HG02623 (cell line): ENCODE results near the gene MICAL2.

Experiments
- ATAC-seq: cut with Tn5 transposase; IDR thresholded peaks from one replicate; pipeline ENCODE4 v1.9.1; 2021; ENCODE audit warnings: moderate library complexity; ENCODE audit not compliant: unreplicated experiment

MICAL2 gene

DNA sequence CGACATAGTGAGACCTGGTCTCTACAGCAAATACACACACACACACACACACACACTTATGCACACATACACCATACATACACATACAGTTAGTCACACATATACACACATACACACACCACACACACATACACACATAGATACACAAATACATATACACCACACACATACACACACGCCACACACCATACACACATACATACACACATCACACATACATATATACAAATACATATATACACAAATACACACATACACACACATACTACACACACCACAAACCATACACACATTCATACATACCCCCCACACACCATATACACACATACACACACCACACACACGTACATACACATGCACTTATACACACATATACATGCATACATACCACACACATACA is 57.7 kb downstream of the MICAL2 start:
- no peak for ATAC-seq

- ATAC-seq = no peak
These were observed 59.4 kb downstream of the MICAL2 start for GRCh38 chr11:12169822-12170221.

- ATAC-seq = no peak
These were observed 60.1 kb downstream of the MICAL2 start for GRCh38 chr11:12170501-12170900.

DNA sequence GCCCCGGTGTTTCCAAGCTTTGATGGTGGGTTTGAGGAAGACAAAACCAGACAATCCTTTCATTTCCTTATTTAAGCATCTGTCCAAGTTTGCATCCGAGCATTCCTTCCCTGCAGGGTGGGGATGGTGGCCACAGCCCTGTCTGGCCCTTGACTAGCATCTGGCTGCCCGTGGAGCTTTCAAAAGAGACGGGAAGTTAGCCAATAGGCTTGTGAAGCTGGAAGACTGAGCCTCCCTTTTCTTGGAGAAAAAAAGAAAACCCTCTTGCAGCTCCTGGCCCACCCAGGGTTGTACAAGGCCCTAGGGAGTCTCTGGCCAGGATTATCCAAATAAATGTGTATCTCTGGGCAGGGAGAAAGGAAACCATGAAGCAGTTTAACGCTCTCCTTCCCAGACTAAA is 60.6 kb downstream of the MICAL2 start:
- no peak for ATAC-seq

DNA sequence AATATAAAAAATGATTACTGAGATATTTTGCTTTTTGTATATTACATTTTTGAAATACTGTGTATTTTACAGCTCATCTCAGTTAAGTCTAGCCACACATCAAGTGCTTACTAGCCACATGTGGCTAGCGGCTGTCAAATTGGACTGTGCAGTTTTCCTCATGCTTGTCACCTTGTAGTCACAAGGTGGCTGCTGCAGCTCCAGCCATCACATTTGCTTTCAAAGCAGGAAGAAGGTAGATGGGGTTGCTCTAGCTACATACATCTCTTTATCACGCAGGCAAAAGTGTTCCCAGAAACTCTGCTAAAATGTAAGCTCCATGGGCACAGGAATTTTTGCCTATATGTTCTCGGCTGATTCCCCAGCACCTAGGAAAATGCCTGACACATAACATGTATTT is 61.5 kb downstream of the MICAL2 start:
- ATAC-seq = no peak

DNA sequence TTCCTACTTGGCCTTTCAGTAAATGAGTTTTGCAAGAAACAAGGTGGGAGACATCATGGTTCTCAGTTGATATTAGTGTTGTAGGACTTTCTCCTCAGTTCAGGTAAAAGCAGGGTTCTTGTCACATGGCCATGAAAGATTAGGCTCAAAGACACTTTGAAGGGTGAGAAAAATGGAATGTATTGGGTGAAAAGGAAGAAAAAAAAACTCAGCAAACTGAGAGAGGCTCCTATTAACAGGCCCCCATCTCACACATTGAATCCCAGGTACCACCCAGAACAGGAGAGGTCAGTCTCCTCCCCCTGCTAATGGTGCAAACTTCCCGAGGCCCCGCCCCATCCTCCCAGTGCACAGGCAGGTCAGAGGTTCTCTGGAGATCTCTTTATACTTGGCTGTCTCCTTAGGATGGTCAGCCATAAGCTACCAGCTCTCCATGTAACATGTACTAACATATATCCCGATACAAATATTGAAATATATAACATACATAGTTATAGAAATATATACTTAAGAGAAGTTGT is 62.2 kb downstream of the MICAL2 start:
- ATAC-seq = no peak

DNA sequence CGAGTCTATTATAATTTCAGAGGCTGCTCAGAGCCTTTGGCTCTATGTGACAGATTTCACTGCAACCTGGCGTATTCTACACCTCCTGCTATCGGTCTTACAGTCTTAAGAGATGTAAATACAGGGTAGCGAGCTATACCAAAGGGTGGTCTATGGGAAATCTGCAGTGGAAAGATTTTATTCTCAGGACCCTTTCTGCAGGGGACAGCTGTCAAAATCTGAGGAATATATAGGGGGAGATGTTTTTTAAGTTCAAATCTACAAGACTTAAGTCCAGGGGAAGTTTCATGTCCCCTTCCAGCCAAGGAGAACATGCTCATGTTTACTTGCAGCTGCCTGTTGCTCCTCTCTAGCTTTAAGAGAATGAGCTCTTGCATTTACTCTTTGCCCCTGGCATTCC is 62.7 kb downstream of the MICAL2 start:
- ATAC-seq = no peak

- ATAC-seq = peak; percentile 25
These were observed 63.7 kb downstream of the MICAL2 start for GRCh38 chr11:12174128-12174476.

DNA sequence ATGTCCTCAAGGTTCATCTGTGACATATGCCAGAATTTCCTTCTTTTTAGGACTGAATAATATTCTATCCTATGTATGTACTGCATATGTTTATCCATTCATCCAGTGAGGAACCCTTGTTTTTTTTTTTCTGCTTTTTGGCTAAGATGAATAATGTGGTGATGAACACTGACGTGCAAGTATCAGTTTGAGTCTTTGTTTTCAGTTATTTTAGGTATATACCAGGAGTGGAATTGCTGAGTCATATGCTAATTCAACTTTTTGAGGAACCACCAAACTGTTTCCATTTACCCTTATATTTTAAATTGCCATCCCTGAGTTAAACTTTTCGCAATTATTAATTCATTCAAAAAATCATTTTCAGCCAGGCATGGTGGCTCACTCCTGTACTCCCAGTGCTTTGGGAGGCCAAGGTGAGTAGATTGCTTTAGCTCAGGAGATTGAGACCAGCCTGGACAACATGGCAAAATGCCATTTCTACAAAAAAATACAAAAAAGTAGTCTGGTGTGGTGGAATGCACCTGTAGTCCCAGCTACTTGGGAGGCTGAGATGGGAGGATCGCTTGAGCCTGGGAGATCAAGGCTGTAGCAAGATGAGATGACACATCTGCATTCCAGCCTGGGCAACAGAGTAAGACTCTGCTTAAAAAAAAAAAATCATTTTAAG is 64.2 kb downstream of the MICAL2 start:
- ATAC-seq = peak; percentile 81

DNA sequence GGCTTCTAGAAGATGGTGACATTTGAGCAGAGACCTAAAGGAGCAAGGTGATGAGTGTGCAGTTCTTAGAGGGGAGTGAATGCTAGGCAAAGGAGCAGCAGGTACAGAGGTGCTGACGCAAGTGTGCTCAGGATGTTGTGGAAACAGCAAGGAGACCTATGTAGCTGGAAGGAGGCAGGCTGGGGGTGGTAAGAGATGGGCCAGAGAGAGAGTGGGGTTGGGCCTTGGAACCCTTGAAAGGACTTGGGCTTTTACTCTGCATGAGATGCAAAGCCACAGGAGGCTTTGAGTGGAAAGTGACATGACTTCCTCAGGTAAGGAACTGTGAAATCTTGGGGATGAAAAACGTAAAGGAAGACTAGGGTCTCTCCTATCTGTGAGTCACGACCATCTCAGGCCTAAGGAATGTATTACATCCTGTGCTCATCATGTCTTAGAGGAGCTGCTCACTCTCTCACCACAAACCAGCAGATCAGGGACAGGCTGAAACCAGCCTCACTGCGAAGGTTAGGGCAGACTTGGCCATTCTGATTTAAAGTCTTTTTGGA is 65.4 kb downstream of the MICAL2 start:
- no peak for ATAC-seq

DNA sequence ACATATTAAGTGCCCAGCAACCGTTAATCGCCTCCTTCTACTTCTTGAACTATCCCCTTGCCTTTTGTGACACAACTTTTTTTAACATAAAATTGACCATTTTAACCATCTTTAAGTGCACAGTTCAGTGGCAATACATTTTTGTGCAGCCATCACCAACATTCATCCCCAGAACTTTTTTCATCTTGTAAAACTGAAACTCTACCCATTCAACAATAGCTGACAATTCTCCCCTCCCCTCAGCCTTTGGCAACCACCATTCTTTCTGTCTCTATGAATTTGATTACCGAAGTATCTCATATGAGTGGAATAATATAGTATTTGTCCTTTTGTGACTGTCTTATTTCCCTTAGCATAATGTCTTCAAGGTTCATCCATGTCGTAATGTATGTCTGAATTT is 66.0 kb downstream of the MICAL2 start:
- no peak for ATAC-seq

- no peak for ATAC-seq
These were observed 67.4 kb downstream of the MICAL2 start for GRCh38 chr11:12177739-12178338.

DNA sequence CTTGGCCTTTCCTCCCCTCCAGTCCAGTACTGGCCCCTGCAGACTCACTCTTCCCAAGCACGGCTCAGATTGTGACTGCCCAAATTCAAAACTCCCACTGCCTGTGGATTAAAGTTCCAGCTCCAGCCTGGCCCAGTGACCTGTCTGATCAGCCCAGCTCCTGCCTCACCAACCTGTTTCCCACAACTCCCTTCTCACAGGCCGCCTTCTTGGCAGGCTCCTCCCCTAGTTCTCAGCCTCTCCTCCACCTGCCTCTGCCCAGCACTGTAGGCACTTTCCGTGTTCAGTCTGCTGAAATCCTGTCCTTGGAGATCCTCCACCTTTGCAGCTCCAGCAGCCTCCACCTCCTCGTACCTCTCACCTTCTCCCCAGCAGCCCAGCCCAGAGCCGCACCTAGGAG is 68.6 kb downstream of the MICAL2 start:
- no peak for ATAC-seq

DNA sequence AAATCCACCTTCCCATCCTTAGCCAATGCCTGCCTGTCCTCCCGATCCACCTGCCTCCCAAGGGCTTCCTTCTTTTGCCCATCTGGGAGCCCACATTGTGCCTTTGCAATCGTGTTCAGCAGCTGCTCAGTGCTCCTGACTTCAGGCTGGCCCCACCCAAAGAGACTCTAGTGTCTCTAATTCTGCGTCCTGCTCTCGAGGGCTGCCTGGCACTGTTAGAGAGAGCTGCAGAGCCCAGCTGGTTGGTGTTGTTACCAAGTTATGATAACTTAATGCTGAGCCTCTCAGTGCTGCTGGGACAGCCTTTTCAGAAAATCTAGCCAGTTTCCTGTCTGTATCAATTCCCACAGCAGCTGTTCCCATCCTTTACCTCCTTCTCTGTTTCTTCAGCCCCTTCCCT is 69.1 kb downstream of the MICAL2 start:
- no peak for ATAC-seq

DNA sequence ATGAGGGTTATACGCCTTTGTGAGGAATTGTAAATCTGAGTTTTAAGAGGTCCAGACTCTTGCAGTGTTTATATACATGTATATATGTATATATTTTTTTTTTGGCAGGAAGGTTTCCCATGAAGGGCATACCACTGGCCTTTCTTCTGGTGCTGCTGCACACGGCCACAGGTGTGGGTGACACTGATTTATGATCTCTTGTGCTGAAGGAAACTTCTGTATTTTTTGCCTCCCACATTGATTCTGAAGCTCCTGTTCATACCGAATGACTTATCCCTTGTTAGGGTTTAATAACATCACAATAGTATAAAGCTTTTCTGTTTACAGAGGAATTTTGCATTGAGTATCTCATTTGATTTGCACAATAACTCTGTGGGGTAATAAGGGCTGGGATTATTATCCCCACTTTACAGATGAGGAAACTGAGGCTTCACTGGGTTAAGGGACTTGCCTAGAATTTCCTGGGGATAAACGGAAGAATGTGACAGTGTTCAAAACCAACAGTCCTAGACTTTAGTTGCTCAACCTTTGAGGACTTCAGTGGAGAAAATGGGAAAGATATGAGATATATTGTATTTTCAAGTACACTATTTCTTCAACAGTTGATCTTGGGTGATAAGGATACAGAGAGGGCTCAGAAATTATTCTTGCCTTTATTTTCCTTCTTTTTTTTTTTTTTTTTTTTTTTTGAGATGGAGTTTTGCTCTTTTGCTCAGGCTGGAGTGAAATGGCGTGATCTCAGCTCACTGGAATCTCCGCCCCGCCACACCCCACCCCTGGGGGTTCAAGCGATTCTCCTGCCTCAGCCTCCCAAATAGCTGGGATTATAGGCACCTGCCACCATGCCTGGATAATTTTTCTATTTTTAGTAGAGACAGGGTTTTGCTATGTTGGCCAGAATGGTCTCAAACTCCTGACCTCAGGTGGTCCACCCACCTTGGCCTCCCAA is 70.1 kb downstream of the MICAL2 start:
- no peak for ATAC-seq

DNA sequence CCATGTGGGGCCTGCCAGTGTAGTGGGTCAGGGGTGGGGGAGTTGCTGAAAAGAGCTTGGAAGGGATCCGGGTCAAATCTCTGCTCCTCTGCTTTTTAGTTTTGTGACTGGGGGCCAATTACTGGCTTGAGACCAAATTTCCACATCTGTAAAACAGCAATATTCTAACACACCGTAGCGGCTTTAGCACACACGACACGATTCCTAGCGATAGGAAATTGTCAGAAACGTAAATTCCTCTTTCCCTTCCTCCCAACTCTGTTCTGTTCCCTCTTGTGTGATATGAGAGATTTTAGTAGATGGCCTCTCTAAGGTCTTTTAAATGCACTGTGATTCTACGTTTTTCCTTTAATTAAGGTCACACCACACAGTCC is 71.9 kb downstream of the MICAL2 start:
- no peak for ATAC-seq

- no peak for ATAC-seq
These were observed 72.5 kb downstream of the MICAL2 start for GRCh38 chr11:12182676-12183541.

- ATAC-seq = no peak
These were observed 73.6 kb downstream of the MICAL2 start for GRCh38 chr11:12183827-12184620.

DNA sequence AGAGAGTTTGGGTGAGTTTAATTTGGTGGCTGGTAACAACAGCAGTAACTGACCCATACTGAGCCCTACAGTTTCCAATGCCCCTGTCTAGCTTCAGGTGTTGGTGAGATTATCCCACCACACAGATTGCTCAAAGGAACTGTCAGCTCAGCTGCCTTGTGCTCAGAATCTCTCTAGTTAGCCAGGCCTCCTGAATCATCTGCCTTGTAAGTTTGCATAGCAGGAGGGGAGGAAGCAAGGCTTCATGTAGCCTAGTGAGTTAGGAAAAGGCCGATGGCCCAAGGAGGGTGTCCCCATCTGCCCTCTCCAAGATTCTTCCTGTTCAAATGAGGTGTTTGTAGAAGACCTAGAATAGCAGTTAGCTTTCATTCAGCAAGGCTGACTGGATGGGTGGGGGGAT is 74.3 kb downstream of the MICAL2 start:
- ATAC-seq = no peak
